ENCODE measurements around the gene WDR89.
A peak's percentile ranks its signal among the peaks of the same experiment; 100 is the strongest.
"Not testable (repeated sequence)": the region's sequence is repeated elsewhere in the genome, so short reads cannot be mapped to it uniquely, and the experiment has no call there.

Gene WDR89

DNA sequence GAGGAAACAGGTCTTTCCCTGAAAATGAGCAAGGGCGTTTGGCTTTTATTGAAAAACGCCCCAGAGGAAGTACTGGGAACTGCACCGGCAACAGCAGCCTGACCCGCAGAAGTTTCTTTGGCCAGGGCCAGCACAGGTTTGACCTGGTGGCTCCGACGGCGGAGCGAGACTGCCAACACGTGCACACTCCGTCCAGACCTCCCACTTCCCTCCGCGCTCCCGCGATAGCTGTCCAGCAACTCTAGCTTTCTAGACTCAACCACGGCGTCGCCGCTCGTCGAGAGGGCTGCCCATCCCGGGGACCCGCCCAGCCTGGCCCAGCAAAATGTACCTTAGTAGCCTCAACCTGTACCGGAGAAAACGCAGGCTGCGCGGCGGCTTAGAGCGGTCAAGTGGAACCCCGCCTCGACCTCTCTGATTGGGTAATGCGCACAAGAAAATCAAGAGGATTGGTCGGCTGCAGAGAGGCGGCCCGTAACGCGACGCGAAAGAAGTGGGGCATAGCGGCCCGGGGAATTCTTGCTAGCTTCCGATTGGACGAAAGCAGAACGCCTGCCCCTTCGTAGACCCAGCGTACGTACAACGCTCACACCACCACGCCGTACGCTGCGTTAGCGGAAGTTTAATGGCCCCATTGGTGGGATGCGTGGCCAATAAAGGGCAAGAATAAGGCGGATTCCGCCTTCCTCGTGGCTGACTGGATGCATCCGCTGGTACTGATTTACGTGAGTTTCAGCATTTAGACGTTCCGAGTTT, at the start of gene WDR89:
TSS of gene WDR89 (minus strand) at position 399 of the 756 bp plus-strand sequence. CDS start 41,929 bp downstream, outside the sequence.
- Histone ChIP-seq H3K4me3 (peak within 1 kb of the TSS; percentile 56 to 79 (median 65)), H3K27ac (peak within 1 kb of the TSS; percentile 49 to 96 (median 89))

- Histone ChIP-seq H3K27ac (no peak overlapping the region), H3K4me3 (no peak overlapping the region)
These were observed 47.5 kb upstream of the WDR89 start for GRCh38 chr14:63689132-63689531.

- Histone ChIP-seq H3K4me3 (no peak overlapping the region), H3K27ac (no peak overlapping the region)
These were observed 45.3 kb upstream of the WDR89 start for GRCh38 chr14:63686926-63687325.

DNA sequence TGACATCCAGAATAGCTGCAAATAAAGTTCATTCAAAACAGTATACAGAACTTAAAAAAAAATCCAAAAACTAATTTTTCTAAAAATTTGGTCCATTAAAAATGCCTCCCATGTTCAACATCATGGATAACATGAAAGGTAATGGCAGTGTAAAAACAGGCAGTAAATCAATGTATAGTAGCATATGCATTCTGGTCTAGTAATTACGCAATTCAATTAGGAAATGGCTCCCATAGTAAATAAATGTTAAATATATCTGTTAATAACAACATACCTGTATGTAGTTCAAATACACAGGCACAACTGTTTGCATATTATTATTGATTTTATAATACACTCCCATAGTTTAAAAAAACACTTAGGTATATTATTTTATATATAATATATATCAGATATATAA, 43.7 kb upstream of the WDR89 start:
- H3K4me3 ChIP-seq: no peak overlapping the region
- no peak overlapping the region for H3K27ac ChIP-seq

- no peak overlapping the region for H3K27ac ChIP-seq
- H3K4me3 ChIP-seq: no peak overlapping the region
These were observed 41.3 kb upstream of the WDR89 start for GRCh38 chr14:63682727-63683593.

- Histone ChIP-seq H3K4me3 (no peak overlapping the region), H3K27ac (no peak overlapping the region)
These were observed 36.9 kb upstream of the WDR89 start for GRCh38 chr14:63678536-63678935.

DNA sequence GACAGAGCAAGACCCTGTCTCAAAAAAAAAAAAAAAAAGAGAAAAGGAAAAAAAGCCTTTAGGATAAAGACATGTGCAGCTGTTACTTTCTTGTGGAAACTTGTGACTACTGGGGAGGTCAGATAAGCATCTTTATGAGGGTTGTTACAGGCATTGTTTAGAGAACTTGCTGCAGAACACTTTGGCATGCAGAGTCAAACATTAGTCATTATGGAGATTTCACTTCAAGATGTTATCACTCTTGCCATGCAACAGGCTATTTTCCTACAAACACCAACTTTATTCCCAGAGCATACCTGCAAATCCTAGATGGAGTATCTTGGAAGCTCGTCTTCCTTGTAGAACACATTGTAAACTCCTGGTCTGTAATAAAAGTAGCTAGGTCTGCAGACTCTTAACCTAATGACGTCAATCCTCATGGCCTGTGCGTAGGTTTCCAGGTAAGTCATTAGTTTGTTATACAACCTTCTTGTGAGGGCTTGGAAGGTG, 36.3 kb upstream of the WDR89 start:
- H3K27ac ChIP-seq: no peak overlapping the region

DNA sequence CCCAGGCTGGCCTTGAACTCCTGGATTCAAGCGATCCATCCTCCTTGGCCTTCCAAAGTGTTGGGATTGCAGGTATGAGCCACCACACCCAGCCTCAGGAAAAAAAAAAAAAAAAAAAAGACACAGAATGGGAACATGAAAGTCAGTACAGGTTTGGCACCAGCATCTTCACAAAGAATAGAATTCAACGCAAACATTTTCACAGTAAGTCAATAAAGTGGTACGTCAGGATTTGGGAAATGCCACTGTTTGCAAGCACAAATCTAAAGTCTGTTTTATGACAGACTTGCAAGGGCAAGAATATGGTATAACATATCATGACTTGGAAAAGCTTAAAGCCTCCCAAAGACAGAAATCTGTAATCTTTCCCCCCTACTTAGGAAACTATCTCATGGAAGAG, 34.9 kb upstream of the WDR89 start:
- Histone ChIP-seq H3K27ac (no peak overlapping the region), H3K4me3 (no peak overlapping the region)

More for the DNA sequence above, 36.3 kb upstream of the WDR89 start:
- no peak overlapping the region for H3K4me3 ChIP-seq

GRCh38 chr14:63673886-63674497, 32.3 kb upstream of the WDR89 start:
- Histone ChIP-seq H3K27ac (no peak overlapping the region), H3K4me3 (no peak overlapping the region)

DNA sequence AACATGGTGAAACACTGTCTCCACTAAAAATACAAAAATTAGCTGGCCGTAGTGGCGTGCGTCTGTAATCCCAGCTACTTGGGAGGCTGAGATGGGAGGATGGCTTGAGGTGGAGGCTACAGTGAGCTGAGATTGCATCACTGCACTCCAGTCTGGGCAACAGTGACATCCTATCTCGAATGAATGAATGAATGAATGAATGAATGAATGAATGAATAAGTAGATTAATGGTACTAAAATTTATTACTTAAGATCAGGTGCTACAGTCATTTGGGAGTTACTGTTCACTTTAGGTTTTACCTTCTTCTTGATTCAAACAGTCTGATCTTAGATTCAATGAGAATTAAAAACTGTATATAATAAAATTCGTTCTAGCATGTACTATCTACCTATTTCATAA, 31.6 kb upstream of the WDR89 start:
- no peak overlapping the region for H3K4me3 ChIP-seq

GRCh38 chr14:63672417-63673180, 30.9 kb upstream of the WDR89 start:
- no peak overlapping the region for H3K27ac ChIP-seq
- H3K4me3 ChIP-seq: no peak overlapping the region

More for the DNA sequence above, 31.6 kb upstream of the WDR89 start:
- H3K27ac ChIP-seq: no peak overlapping the region

DNA sequence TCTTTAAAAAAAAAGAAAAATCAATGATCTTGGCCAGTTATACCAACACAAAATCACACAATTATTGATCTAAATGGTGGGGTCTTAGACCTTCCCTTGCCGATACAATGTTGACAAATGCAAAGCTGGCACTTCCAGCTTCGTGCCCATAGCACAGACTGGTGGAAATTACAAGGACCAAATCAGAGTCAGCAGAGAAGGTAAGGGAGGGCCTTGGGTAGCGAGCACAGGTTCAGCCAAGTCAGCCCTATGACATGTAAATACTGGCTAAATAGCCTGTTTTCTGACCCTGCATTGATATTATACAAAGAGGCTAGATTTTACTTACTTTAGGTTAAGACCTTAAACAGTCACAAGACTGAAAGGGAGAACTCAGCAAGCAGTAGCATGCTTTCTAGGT, 30.3 kb upstream of the WDR89 start:
- Histone ChIP-seq H3K4me3 (no peak overlapping the region), H3K27ac (no peak overlapping the region)

DNA sequence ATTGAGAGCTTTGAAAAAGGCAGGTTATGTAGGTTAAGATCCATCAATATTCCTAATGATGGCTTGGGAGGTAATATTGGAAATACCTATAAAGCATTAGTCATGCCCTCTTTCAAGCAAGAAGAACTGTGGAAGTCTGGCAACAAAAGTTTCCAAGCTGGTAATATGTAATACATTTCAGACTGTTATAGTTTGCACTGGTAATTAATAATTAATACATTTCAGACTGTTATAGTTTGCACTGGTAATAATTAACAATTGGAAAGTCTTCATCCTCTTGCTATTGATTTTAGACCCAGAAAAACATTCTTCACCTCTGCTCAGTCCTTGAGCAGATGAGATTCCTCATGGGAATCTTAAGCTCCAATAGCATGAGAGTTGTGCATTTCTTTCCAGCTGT, 29.0 kb upstream of the WDR89 start:
- Histone ChIP-seq H3K27ac (no peak overlapping the region), H3K4me3 (no peak overlapping the region)

DNA sequence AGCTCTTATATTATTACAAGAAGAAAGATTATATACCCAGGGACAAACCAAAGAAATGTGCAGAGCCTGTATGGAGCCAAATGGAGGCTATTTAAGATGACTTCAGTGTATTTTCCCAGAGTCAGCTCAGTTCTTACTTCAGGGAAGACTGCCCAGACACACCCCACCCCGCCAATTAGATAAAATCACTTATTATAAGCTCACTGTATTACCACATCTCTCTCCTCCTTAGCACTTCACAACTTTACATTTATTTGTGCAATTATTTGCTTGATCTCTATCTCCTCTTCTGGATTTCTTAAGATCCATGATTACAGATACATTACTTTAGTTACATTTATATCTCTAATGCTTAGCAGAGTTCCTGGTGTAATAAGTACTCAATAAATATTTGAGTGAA, 24.7 kb upstream of the WDR89 start:
- Histone ChIP-seq H3K27ac (no peak overlapping the region), H3K4me3 (no peak overlapping the region)

DNA sequence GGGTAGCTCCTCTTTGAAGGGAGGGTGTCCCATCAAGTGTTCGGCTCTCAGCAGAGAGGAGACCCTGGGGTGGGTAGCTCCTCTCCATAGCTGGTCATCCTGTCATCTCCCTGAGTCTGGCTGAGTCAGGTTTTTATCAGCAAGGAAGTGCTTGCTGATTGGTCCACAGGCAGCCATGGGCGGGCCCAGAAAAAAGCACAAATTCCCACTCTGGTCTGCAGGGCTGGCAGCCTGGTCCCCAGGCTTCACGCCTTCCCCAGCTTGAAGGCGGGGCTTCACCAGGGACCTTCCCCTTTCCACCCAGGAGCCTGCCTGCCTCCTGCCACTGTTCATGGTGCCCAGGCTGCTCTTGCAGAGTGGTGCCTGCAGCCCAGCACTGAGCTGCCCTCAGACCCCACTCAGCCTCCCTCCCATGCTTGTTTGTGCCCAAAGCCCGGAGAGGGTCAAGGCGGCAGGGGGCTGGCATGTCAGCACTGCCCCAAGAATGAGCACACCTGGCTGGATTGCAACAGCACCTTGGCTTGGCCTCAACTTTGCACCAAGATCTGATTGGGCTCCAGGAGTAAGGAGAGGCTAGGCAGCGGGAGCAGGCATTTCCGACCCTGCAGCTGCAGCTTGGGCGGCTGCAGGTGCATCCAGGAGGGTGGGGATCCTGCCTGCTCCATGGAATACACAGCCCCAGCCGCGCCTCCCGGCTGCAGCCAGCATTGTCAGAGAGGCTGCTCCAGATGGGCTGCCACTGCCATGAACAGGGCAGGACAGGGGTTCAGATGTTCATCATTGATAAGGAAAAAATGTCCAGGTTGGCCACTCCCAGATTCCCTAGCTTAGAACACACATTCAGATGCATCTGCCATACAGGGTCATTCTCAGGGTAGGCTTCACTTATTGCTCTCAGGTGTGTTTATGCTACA, 22.0 kb upstream of the WDR89 start:
- H3K27ac ChIP-seq: no peak overlapping the region
- no peak overlapping the region for H3K4me3 ChIP-seq

DNA sequence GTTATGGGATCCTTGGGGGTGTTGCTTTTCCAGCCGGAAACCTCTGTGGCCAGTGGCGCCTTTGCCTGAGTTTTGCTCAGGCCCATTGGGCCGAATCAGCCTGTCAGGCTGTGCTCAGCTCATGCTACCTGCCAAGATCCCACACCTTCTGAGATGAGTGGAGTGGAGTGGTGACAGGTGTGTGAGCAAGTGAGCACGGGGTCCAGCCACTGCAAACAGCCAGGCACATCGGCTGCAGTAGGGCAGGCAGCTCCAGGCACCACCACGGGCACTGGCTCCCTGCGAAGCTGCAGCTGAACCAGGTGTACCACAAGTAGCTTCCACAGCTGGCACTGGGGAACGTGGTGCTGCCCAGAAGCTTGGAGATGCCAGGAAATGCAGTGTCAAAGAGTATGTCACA, 21.1 kb upstream of the WDR89 start:
- Histone ChIP-seq H3K4me3 (no peak overlapping the region), H3K27ac (no peak overlapping the region)

- H3K27ac ChIP-seq, H3K4me3 ChIP-seq: not testable (repeated sequence)
These were observed 20.2 kb upstream of the WDR89 start for GRCh38 chr14:63661881-63662280.

DNA sequence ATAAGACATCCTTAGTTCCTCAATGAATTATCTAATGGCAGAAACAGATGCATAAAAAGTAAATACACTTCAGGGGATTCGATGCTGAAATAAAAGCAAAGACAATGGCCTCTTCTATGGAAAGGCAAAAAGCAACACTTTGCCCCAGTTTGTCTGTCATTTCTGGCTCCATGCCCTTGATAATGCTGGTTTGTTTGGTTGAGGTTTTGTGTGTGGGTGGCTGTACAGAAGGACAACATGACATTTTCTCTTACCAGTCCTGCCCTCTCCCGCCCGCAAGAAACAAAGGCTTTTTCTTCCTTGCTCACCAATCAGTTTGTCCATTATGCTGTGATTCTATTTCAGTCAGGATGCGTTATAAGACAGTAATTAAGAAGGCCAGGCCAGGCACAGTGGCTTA, 18.1 kb upstream of the WDR89 start:
- Histone ChIP-seq H3K4me3 (no peak overlapping the region), H3K27ac (no peak overlapping the region)

GRCh38 chr14:63656194-63656593, 14.5 kb upstream of the WDR89 start:
- no peak overlapping the region for H3K4me3 ChIP-seq
- no peak overlapping the region for H3K27ac ChIP-seq

All from skin epidermis (tissue), 12 donors.